Islet of Langerhans (tissue), 1 donor: ENCODE data around the gene NFIA.
A peak's percentile ranks its signal among the peaks of the same experiment; 100 is the strongest.

Source experiments
- FAIRE-seq: peaks from one replicate; lab custom pipeline; 2011; peaks lifted over from hg19 to GRCh38; lab: Jason Lieb, UNC

The NFIA gene

DNA sequence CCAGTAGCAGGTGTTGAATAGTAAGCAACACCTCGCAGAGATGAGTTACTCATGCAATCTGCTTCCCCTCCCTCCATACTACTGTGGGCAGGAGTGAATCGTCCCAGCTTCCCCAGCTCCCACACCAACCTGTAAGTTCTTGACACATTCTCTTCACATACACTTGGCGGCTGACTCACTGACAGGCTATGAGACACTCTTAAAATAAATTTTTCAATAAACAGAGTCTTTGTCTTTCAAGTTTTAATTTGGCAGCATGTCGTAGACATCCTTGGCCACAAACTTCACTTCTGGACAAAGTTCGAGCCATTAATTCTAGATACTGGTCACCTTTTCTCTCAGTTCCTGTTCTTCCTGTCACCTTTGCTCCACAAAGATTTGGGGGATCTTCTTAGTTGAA lies 351.9 kb downstream of the NFIA start:
- FAIRE-seq = no peak

DNA sequence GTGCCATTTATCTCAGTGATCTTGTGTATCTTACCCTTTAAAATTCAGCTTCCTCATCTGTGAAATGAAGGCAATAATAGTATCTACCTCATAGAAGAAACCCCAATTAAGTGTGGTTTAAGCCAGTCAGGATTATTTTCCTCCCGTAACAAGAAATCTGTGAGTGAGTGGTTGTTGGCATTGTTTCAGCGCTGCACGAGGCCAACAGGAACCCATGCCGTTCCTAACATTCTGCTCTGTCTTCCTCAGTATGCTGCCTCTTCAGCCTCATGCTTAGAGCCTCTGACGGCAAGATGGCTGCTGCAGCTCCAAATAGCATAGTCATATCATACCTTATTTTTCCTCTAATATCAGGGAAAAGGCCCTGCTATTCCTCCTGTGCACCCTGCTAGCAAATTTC lies 352.9 kb downstream of the NFIA start:
- FAIRE-seq = no peak

- no peak for FAIRE-seq
Observed at GRCh38 chr1:61436016-61436415, 353.7 kb downstream of the NFIA start.

GRCh38 chr1:61436491-61437120 lies 354.2 kb downstream of the NFIA start:
- FAIRE-seq = no peak

DNA sequence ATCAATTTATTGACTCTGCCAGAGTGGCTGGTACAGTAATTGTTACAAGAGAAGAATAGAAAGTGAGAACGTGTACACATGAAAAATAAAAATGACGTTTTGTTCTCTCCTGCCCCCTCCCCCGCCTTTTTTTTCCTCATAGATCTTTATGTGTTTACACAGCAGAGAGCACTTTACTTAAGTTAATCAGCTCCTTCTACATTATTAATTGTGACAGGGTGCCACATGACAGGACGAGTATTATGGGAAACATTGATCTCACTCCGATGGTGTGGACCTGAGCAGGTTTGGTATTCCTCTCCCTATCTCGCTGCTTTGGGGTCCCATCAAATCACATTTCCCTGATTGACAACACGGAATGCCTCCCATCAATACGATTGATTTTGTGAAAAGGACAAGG lies 356.9 kb downstream of the NFIA start:
- no peak for FAIRE-seq

GRCh38 chr1:61441723-61442262 lies 359.4 kb downstream of the NFIA start:
- no peak for FAIRE-seq

DNA sequence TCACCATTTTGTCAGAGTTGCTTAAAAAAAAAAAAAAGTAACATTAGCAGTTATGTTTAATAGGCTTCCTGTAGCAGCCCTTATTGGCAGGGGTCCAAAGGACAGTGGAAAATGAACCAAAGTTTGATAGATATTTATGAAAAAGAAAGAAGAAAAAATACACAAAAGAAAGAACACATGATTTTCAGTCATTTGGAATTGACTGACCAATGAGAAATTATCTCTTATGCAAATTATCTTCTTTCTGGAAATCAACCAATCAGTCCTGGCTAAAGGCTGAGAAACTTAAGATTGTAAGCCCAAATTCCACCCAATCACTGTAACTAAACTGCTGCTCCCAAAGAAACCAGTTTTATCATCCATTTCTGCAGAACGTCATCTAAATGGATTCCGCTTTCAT lies 360.2 kb downstream of the NFIA start:
- FAIRE-seq = peak; percentile 13

GRCh38 chr1:61444288-61444687 lies 361.9 kb downstream of the NFIA start:
- FAIRE-seq = no peak

DNA sequence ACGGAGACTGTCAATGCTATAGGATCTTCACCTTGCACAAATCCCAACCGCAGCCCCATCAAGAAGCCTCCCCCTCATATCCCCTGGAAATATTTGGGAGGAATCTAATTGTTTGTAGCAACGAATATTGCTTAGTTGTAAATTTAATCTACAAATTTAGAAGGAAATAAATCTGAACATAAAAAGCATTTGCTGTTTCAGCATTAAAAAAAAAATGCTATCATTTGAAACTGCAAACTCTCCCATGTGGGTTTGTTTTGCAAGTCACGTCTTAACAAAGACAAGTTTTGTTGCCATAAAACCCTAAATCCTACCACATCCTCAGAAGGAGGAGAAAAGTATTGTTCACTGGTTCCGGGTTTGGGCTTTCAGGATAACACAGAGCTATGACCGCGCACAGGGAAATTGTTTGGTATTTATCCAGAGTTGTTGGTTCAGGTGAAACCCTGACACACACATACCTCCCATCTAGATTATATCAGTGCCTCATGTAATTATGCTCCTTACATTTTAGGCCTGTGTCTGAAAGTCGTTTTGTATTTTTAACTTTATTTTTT lies 363.0 kb downstream of the NFIA start:
- no peak for FAIRE-seq

GRCh38 chr1:61446531-61446991 lies 364.2 kb downstream of the NFIA start:
- FAIRE-seq = no peak

DNA sequence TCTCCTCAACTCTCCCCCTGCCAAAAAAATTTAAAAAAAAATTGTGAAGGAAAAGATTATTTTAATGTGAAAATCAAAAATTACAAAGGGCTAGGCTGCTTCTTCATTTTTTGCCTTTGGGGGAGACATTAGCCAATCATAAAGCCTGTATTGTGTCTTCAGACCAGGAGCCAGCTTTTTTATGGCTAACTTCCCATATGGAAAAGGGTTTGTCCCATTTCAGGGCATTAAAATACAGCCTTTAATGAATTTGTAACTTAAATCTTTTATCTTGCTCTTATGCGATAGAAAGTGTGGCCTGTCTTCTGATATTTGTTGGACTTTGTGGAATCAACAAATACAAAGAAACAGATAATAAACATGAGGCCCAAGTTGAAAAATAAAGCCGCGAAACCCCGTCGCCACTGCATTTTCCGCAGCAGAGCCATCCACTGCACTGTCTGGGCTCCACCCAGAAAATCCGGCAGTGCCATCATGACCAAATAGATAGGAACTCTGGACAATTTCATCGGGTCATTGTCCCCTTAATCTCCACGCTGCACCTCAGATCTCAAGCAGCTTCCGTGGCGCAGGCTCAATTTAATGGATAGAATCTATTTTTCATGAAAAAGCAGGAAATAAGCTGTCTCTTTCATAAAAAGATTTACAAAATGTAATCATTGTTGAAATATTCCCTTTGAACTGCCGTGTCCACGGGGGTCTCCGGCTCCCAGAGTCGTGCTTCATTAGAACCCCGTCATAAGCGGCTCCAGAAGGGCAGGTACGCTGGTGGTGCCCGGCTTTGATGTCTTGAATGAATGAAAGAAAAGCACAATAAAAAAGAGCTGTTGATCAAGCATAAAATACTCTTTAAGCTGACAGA lies 365.0 kb downstream of the NFIA start:
- FAIRE-seq = no peak

- FAIRE-seq = no peak
Observed at GRCh38 chr1:61447968-61448430, 365.6 kb downstream of the NFIA start.

GRCh38 chr1:61448914-61449313 lies 366.6 kb downstream of the NFIA start:
- FAIRE-seq = no peak

DNA sequence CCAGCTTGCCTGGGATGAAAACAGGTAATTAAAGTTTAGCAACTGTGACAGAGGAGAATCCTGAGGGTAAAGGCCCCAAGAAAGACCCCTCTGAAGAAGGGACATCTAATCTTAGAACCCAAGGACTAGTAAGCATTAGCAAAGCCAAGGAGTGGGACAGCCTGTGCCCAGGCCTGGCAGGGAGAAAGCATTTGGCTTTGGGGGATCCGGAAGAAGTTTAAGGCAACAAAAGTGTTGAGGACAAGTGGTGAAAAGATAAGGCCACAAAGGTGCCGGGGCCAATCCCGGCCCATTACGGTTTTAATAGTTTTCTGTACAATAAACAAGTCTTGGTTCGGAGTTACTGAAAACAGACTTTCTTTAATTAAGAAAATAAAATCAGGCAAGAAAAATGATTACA lies 367.0 kb downstream of the NFIA start:
- no peak for FAIRE-seq

DNA sequence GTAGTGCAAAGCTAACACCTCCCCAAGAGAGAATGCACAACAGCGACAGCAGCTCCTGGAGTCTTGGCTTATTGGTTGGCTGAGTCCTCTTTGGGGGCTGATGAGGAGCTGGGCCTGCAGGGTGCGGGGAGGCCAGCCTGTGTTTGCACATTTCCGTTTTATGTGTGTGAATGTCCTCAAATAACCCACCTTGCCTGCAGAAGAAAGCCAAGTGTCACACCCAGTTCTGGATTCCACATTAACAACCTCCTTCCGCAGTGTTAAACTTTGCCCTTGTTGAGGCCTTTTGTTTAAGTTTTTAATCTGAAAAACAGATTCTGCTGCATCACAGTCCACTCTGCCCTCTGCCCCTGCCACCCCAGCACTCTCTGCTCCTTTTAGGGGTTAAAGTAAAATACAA lies 368.1 kb downstream of the NFIA start:
- no peak for FAIRE-seq

GRCh38 chr1:61450872-61451571 lies 368.7 kb downstream of the NFIA start:
- no peak for FAIRE-seq

- no peak for FAIRE-seq
Observed at GRCh38 chr1:61451572-61451968, 369.2 kb downstream of the NFIA start.

DNA sequence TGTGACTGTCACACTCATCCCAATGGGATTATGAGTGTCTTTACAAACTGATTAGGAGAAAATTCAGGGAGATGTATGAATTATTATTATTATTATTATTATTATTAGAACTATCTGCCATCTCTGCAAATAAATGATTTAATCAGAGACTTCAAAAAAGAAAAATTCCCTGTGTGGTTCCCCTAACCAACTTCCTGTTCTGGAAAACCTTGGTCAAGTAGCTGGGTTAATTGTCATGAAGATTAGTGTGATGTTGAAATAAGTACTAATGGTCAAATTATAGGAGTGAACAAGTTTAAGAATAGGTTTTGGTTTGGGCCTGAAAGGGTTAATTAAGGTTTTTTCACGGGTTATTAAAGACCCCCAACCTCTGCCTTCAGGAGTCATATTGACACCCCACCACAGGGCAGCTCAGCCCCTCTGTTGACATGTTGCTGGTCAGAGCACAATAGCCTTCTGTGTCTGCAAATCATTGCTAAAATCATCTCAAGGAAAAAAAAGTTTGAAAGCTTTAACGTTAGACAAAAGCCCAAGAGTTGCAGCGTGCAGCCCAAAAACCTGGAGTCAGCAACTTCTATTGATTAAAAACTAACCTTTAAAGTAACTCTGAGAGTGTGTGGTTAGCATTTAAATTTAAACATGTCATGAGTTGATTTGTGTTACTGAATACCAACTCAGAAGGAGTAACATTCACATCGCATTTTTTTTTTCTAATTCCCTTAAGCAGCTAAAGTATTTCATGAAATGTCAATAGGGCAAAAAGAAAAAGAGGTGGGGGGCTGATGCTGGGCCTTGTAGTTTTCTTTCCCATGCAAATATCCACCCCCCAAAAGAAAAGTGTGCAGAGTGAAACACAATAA lies 370.0 kb downstream of the NFIA start:
- FAIRE-seq = peak; percentile 60

- FAIRE-seq = peak; percentile 92
Observed at GRCh38 chr1:61453111-61453961, 371.0 kb downstream of the NFIA start.

GRCh38 chr1:61455400-61455799 lies 373.0 kb downstream of the NFIA start:
- FAIRE-seq = no peak
